H1 (cell line): ENCODE measurements around the gene SFMBT2. TPM values are rescaled to one million over a fixed set of nuclear protein-coding genes. Genes with fewer than 3 reads are reported as not detected.

Experiments used
- CTCF ChIA-PET: fragments of 300-600 bp; sonication (Branson Sonifier 250); formaldehyde crosslinking; loops from one replicate; lab custom pipeline; 2021; ENCODE audit not compliant: partially characterized antibody; lab: Charles Lee
- POLR2A ChIA-PET: fragments of 300-600 bp; sonication (Branson Sonifier 250); formaldehyde crosslinking; loops from one replicate; lab custom pipeline; 2021; ENCODE audit warnings: inconsistent platforms; ENCODE audit not compliant: partially characterized antibody; lab: Charles Lee
- DNase-seq, 2 experiments: peaks; one replicate each; pipeline versions ENCODE4 v3.0.0 to v3.0.0-alpha.2; 2010 to 2022; ENCODE audit warnings: low spot score in 2 of 2, low read depth in 1 of 2, mixed read lengths in 1 of 2
- FAIRE-seq: peaks from 2 replicates; lab custom pipeline; 2011; peaks lifted over from hg19 to GRCh38; lab: Jason Lieb, UNC
- H2AFZ ChIP-seq: 2 replicates; pipeline ENCODE4 v1.8.1; 2012; ENCODE audit warnings: low read length, inconsistent platforms
- H2AK5ac ChIP-seq: 2 replicates; pipeline ENCODE4 v1.6.1; 2013; ENCODE audit warnings: low read depth, low read length
- H2BK120ac ChIP-seq: replicated peaks from 2 replicates; pipeline ENCODE3; 2013; ENCODE audit warnings: low read depth, low read length, inconsistent platforms
- H2BK12ac ChIP-seq: 2 replicates; pipeline ENCODE4 v1.6.1; 2013; ENCODE audit warnings: low read depth, low read length
- H2BK15ac ChIP-seq: 2 replicates; pipeline ENCODE4 v1.6.1; 2013; ENCODE audit warnings: low read length
- H2BK20ac ChIP-seq: 2 replicates; pipeline ENCODE4 v1.6.1; 2013; ENCODE audit warnings: low read length
- H2BK5ac ChIP-seq: 2 replicates; pipeline ENCODE4 v1.6.1; 2013; ENCODE audit warnings: low read depth, low read length
- H3K14ac ChIP-seq: 2 replicates; pipeline ENCODE4 v1.6.1; 2013; ENCODE audit warnings: inconsistent platforms; ENCODE audit not compliant: insufficient read length
- H3K18ac ChIP-seq: 2 replicates; pipeline ENCODE4 v1.6.1; 2013; ENCODE audit warnings: low read length; ENCODE audit errors: extremely low read depth
- H3K23ac ChIP-seq: 2 replicates; pipeline ENCODE4 v1.6.1; 2013; ENCODE audit warnings: inconsistent platforms; ENCODE audit not compliant: insufficient read length
- H3K23me2 ChIP-seq: 2 replicates; pipeline ENCODE4 v1.6.1; 2013; ENCODE audit warnings: low read depth, low read length
- H3K27ac ChIP-seq: 2 replicates; pipeline ENCODE4 v1.6.1; 2011; ENCODE audit warnings: low read depth, low read length, inconsistent platforms
- H3K27me3 ChIP-seq, 4 experiments: replicated peaks in 1 of 4; 1 replicate in 1 of 4; 2 replicates in 3 of 4; pipeline versions ENCODE4 v1.6.1 to v1.8.1; 2011 to 2013; ENCODE audit warnings: low read length in 3 of 4, mild to moderate bottlenecking in 3 of 4, inconsistent platforms in 2 of 4, mixed read lengths in 2 of 4, moderate library complexity in 1 of 4; ENCODE audit not compliant: control insufficient read depth in 3 of 4, insufficient read depth in 3 of 4; ENCODE audit errors: extremely low read depth in 1 of 4
- H3K36me3 ChIP-seq, 4 experiments: 2 replicates each; pipeline versions ENCODE4 v1.6.1 to v1.8.1; 2011 to 2013; ENCODE audit warnings: mild to moderate bottlenecking in 4 of 4, low read length in 3 of 4, moderate library complexity in 2 of 4, control low read depth in 1 of 4, inconsistent platforms in 1 of 4; ENCODE audit not compliant: insufficient read depth in 4 of 4, control insufficient read depth in 2 of 4
- H3K4ac ChIP-seq: replicated peaks from 2 replicates; pipeline ENCODE3; 2013; ENCODE audit warnings: low read length, low read depth, mixed read lengths, inconsistent platforms; ENCODE audit not compliant: insufficient read length
- H3K4me1 ChIP-seq, 4 experiments: replicated peaks in 1 of 4; 1 replicate in 1 of 4; 2 replicates in 3 of 4; pipeline versions ENCODE4 v1.6.1 to v1.8.1; 2011 to 2013; ENCODE audit warnings: low read length in 3 of 4, inconsistent platforms in 2 of 4, mixed read lengths in 1 of 4; ENCODE audit not compliant: insufficient read depth in 4 of 4, control insufficient read depth in 3 of 4
- H3K4me2 ChIP-seq, 2 experiments: 2 replicates each; pipeline versions ENCODE4 v1.6.1 to v1.8.1; 2011 to 2013; ENCODE audit warnings: low read depth in 2 of 2, low read length in 2 of 2, control low read depth in 1 of 2, inconsistent platforms in 1 of 2, mild to moderate bottlenecking in 1 of 2; ENCODE audit not compliant: insufficient read depth in 1 of 2
- H3K4me3 ChIP-seq, 4 experiments: fragments of 200-600, 300-600 bp in 1 of 4; sonication (generic), shearing (Covaris generic), sonication (Bioruptor Twin) in 1 of 4; 2 replicates each; pipeline versions ENCODE4 v1.5.1 to v1.8.1; 2011 to 2016; ENCODE audit warnings: low read length in 4 of 4, low read depth in 3 of 4, control low read depth in 2 of 4, inconsistent platforms in 2 of 4, mild to moderate bottlenecking in 2 of 4, mixed read lengths in 1 of 4, moderate library complexity in 1 of 4; ENCODE audit not compliant: insufficient read depth in 2 of 4; ENCODE audit errors: extremely low read depth in 1 of 4
- H3K56ac ChIP-seq: replicated peaks from 2 replicates; pipeline ENCODE3; 2013; ENCODE audit warnings: low read depth, mild to moderate bottlenecking, mixed read lengths, low read length, inconsistent platforms; ENCODE audit not compliant: insufficient read length
- H3K79me1 ChIP-seq: 2 replicates; pipeline ENCODE4 v1.6.1; 2013; ENCODE audit warnings: low read depth, low read length, control low read depth
- H3K79me2 ChIP-seq, 2 experiments: 2 replicates each; pipeline versions ENCODE4 v1.6.1 to v1.8.1; 2012 to 2013; ENCODE audit warnings: low read length in 2 of 2, mild to moderate bottlenecking in 2 of 2, inconsistent platforms in 1 of 2; ENCODE audit not compliant: insufficient read depth in 2 of 2, control insufficient read depth in 1 of 2
- H3K9ac ChIP-seq, 4 experiments: replicated peaks in 1 of 4; 1 replicate in 1 of 4; 2 replicates in 3 of 4; pipeline versions ENCODE4 v1.6.1 to v1.8.1; 2011 to 2013; ENCODE audit warnings: low read depth in 3 of 4, low read length in 3 of 4, control low read depth in 2 of 4, mild to moderate bottlenecking in 2 of 4, moderate library complexity in 2 of 4, inconsistent platforms in 1 of 4; ENCODE audit errors: extremely low read depth in 1 of 4
- H3K9me3 ChIP-seq, 2 experiments: 2 replicates each; pipeline versions ENCODE4 v1.6.1 to v1.8.1; 2012 to 2013; ENCODE audit warnings: mild to moderate bottlenecking in 2 of 2, moderate library complexity in 2 of 2, control low read depth in 1 of 2, inconsistent platforms in 1 of 2, low read depth in 1 of 2, low read length in 1 of 2, mixed read lengths in 1 of 2; ENCODE audit not compliant: insufficient read depth in 2 of 2
- H4K20me1 ChIP-seq, 2 experiments: replicated peaks in 1 of 2; 2 replicates each; pipeline versions ENCODE3 to v1.8.1; 2011 to 2013; ENCODE audit warnings: inconsistent platforms in 2 of 2, low read length in 2 of 2, mild to moderate bottlenecking in 1 of 2; ENCODE audit not compliant: insufficient read depth in 2 of 2, control insufficient read depth in 1 of 2
- H4K5ac ChIP-seq: 2 replicates; pipeline ENCODE4 v1.6.1; 2013; ENCODE audit warnings: low read length, low read depth, mixed read lengths, inconsistent platforms; ENCODE audit not compliant: insufficient read length
- H4K8ac ChIP-seq: 2 replicates; pipeline ENCODE4 v1.8.0; 2013; ENCODE audit warnings: mild to moderate bottlenecking, moderate library complexity, low read length, inconsistent platforms; ENCODE audit not compliant: insufficient read depth; ENCODE audit errors: extremely low read depth
- H4K91ac ChIP-seq: replicated peaks from 2 replicates; pipeline ENCODE3; 2013; ENCODE audit warnings: low read length, mixed read lengths, inconsistent platforms; ENCODE audit not compliant: insufficient read length
- WGBS, 2 experiments: shearing (Covaris generic) in 1 of 2; methylation state at CpG; one replicate each; pipeline versions ENCODE4 v1.1.6 to v1.1.7; 2013 to 2015; ENCODE audit warnings: low lambda C conversion rate in 2 of 2, mixed read lengths in 2 of 2, inconsistent platforms in 1 of 2, low coverage in 1 of 2, missing lambda C conversion rate in 1 of 2; ENCODE audit not compliant: insufficient replicate concordance in 2 of 2, insufficient coverage in 1 of 2, insufficient read length in 1 of 2; ENCODE audit errors: extremely low coverage in 1 of 2, missing lambda C conversion rate in 1 of 2; 5-methylcytosine and 5-hydroxymethylcytosine counted together
- polyA plus RNA-seq, 7 experiments: library from polyadenylated mRNA; depleted of rRNA in 3 of 7; stranded (reverse) in 5 of 7; unstranded in 2 of 7; fragments of >200 nt in 5 of 7; fragments of 200-250 nt in 2 of 7; gene quantifications; 1 replicate in 5 of 7; 2 replicates in 1 of 7; 4 replicates in 1 of 7; pipeline versions ENCODE4 v1.2.1 to v1.2.3, GENCODE V29; 2011 to 2013; ENCODE audit warnings: missing spikeins in 2 of 7, mixed read lengths in 2 of 7
- total RNA-seq: library from RNA; stranded (reverse); fragmentation: NEBNext Ultra II Directional; extraction: Animal tissue kit (Norgen Biotek cat#: 25700); gene quantifications from 2 replicates; pipeline ENCODE4 v1.2.1, GENCODE V29; 2021

Gene SFMBT2
- total and polyA plus RNA-seq, 2 of the 8 experiments (the other 6 are each of a cell fraction or from before 2014, with no cell fraction given) = 2.9 to 11.0 TPM

- H3K9me3 ChIP-seq = no peaks in the 10 kb centered on the region
- H2BK5ac ChIP-seq = no peak overlapping the region
- H3K27ac ChIP-seq = no peak overlapping the region
- H2BK20ac ChIP-seq = no peak overlapping the region
- H2BK12ac ChIP-seq = no peak overlapping the region
- peaks cover 0 to 2% (median under 1%) of the 10 kb centered on the region in 4 experiments; a peak in 3 of 8 replicates for H3K36me3 ChIP-seq
- no peak overlapping the region for H3K56ac ChIP-seq
- H4K5ac ChIP-seq = no peak overlapping the region
- H4K20me1 ChIP-seq = no peaks in the 10 kb centered on the region
- no peak overlapping the region for H3K23ac ChIP-seq
- no peaks in the 10 kb centered on the region for H3K23me2 ChIP-seq
- H4K8ac ChIP-seq = no peak overlapping the region
- H3K4me3 ChIP-seq = no peak overlapping the region
- no peak overlapping the region for H2BK120ac ChIP-seq
- no peak overlapping the region for H2BK15ac ChIP-seq
- H2AFZ ChIP-seq = no peak overlapping the region
- DNase-seq (no peak), FAIRE-seq (no peak)
- H3K4me1 ChIP-seq = no peaks in the 10 kb centered on the region
- ChIA-PET POLR2A (no interaction called here), CTCF (no interaction called here)
- H3K79me1 ChIP-seq = no peaks in the 10 kb centered on the region
- H3K27me3 ChIP-seq = no peaks in the 10 kb centered on the region
- no peak overlapping the region for H3K18ac ChIP-seq
- no peak overlapping the region for H2AK5ac ChIP-seq
- no peak overlapping the region for H4K91ac ChIP-seq
- no peak overlapping the region for H3K14ac ChIP-seq
- 93% methylated on average over 6 of the region's 6 CpGs; no CpG with 5 or more reads in 1 of the 2 experiments for whole genome bisulfite sequencing, 2 experiments
- H3K4me2 ChIP-seq = no peak overlapping the region
- H3K9ac ChIP-seq = no peak overlapping the region
- no peak overlapping the region for H3K4ac ChIP-seq
- no peaks in the 10 kb centered on the region for H3K79me2 ChIP-seq
Measured at GRCh38 chr10:7243139-7243538, 167.7 kb downstream of the SFMBT2 start.
